Measurements from ENCODE around the gene CLEC3B. TPM values are rescaled to one million over a fixed set of nuclear protein-coding genes. Genes with fewer than 3 reads are reported as not detected.

CLEC3B gene
- total and polyA plus RNA-seq, 2 donors (not counting 1 experiment from before 2014, with no cell fraction given) = 0.82 TPM; not detected in 1

DNA sequence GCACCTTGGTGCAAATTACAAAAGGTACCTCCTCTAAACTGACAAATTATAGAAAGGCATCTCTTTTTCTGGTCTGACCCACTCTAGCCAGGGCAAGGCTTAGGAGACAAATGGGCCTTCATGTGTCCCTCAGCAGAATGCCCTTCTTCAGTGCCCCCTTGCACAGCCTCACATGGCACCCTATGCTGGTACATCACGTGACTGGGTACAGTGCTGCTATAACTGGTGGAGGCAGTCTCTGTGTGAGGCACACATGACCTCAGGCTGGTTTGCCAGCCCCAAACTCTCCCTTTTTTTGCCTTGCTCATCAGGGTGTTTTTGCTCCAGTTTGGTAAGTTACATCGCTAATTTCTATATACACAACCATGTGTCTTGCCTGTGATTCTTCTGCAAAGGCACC is 3.1 kb downstream of the CLEC3B start:
- Histone ChIP-seq H3K27me3 (replicated peaks in 1 of 4; ENCODE audit: control extremely low read depth in 1 of 4, control insufficient read depth in 3 of 4, insufficient read depth in 4 of 4, low read length in 3 of 4) (peaks cover 0 to 28% (median 5%) of the 10 kb centered on the region in 4 experiments), H3K79me2 (ENCODE audit: control insufficient read depth, insufficient read depth, low read length) (no peaks in the 10 kb centered on the region), H2AFZ (ENCODE audit: insufficient read depth, low read depth, low read length, poor library complexity, severe bottlenecking) (no peak overlapping the region), H3K4me2 (replicated peaks; ENCODE audit: low read depth, low read length, poor library complexity, severe bottlenecking) (no peak overlapping the region), H3K9me3 (ENCODE audit: control extremely low read depth in 1 of 3, control insufficient read depth in 2 of 3, insufficient read depth in 1 of 3, low read length in 2 of 3) (no peaks in the 10 kb centered on the region), H3K27ac (ENCODE audit: low read length in 2 of 2) (no peak overlapping the region), H4K20me1 (ENCODE audit: control insufficient read depth, insufficient read depth, low read length, poor library complexity, severe bottlenecking) (no peaks in the 10 kb centered on the region), H3K4me1 (ENCODE audit: control insufficient read depth in 2 of 2, insufficient read depth in 2 of 2, low read length in 2 of 2) (no peaks in the 10 kb centered on the region), H3K4me3 (ENCODE audit: control extremely low read depth in 1 of 5, extremely low read depth in 1 of 5, insufficient read depth in 1 of 5, low read depth in 2 of 5, low read length in 4 of 5) (no peak overlapping the region), H3K36me3 (replicated peaks in 1 of 2; ENCODE audit: control extremely low read depth in 1 of 2, control insufficient read depth in 1 of 2, extremely low read depth in 1 of 2, insufficient read depth in 2 of 2, low read length in 1 of 2) (no peaks in the 10 kb centered on the region), H3K9ac (ENCODE audit: low read length) (no peak overlapping the region)
- H3K4me1 Mint-ChIP-seq = peaks cover 1% of the 10 kb centered on the region
- no peak for TF ChIP-seq EZH2 (IDR thresholded peaks at IDR 0.05; ENCODE audit: borderline replicate concordance, insufficient read depth, low read depth, low read length, poor library complexity, severe bottlenecking)
- TF ChIP-seq, protein P1, sequence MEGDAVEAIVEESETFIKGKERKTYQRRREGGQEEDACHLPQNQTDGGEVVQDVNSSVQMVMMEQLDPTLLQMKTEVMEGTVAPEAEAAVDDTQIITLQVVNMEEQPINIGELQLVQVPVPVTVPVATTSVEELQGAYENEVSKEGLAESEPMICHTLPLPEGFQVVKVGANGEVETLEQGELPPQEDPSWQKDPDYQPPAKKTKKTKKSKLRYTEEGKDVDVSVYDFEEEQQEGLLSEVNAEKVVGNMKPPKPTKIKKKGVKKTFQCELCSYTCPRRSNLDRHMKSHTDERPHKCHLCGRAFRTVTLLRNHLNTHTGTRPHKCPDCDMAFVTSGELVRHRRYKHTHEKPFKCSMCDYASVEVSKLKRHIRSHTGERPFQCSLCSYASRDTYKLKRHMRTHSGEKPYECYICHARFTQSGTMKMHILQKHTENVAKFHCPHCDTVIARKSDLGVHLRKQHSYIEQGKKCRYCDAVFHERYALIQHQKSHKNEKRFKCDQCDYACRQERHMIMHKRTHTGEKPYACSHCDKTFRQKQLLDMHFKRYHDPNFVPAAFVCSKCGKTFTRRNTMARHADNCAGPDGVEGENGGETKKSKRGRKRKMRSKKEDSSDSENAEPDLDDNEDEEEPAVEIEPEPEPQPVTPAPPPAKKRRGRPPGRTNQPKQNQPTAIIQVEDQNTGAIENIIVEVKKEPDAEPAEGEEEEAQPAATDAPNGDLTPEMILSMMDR (IDR thresholded peaks at IDR 0.05) = no peak
- no peak overlapping the region for H3K4me3 Mint-ChIP-seq
- DNase-seq (no peak), ATAC-seq (ENCODE audit: low read depth) (no peak)
- H3K27ac Mint-ChIP-seq = no peak overlapping the region
- ChIA-PET POLR2A (no interaction called here), CTCF (interaction anchor here (2.1 kb wide), 1 partner anchor 8 kb away, joined by 11 read pairs; no protein-coding TSS in a partner anchor)
- H3K27me3 Mint-ChIP-seq = peaks cover 11% of the 10 kb centered on the region
- intact Hi-C loops (cut with micrococcal nuclease) = no loop called here
- 40% methylated on average over 1 of the region's 2 CpGs for WGBS (ENCODE audit: insufficient coverage)
- H3K9me3 Mint-ChIP-seq (ENCODE audit: insufficient read depth) = no peaks in the 10 kb centered on the region

DNA sequence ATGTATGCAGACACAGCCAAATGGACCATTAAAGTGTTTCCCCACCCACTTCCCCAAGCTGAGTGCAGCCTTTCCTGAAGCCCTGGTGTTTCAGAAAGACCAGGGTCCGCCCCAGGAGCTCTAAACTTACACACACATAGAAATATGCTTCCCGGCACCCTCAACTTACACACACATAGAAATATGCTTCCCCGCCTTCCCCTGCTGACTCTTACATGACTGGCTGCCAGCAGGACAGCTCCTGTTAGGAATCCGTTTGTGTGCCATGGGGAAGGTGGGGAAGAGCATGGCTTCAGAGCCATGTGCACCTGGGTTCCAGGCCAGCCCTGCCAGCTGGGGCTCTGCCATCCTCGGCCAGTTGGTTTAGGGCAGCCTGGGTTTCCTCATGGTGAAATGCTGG is 3.6 kb downstream of the CLEC3B start:
- CTCF ChIA-PET = interaction anchor here (1.1 kb wide), 1 partner anchor 11 kb away, joined by 3 read pairs; no protein-coding TSS in a partner anchor
- Histone ChIP-seq H3K4me3 (ENCODE audit: control extremely low read depth in 1 of 5, extremely low read depth in 1 of 5, insufficient read depth in 1 of 5, low read depth in 2 of 5, low read length in 4 of 5) (no peak overlapping the region), H2AFZ (ENCODE audit: insufficient read depth, low read depth, low read length, poor library complexity, severe bottlenecking) (no peak overlapping the region), H4K20me1 (ENCODE audit: control insufficient read depth, insufficient read depth, low read length, poor library complexity, severe bottlenecking) (no peaks in the 10 kb centered on the region), H3K27ac (ENCODE audit: low read length in 2 of 2) (no peak overlapping the region), H3K79me2 (ENCODE audit: control insufficient read depth, insufficient read depth, low read length) (no peaks in the 10 kb centered on the region), H3K9me3 (ENCODE audit: control extremely low read depth in 1 of 3, control insufficient read depth in 2 of 3, insufficient read depth in 1 of 3, low read length in 2 of 3) (no peaks in the 10 kb centered on the region), H3K9ac (ENCODE audit: low read length) (no peak overlapping the region), H3K27me3 (replicated peaks in 1 of 4; ENCODE audit: control extremely low read depth in 1 of 4, control insufficient read depth in 3 of 4, insufficient read depth in 4 of 4, low read length in 3 of 4) (peaks cover 0 to 30% (median 5%) of the 10 kb centered on the region in 4 experiments), H3K4me1 (ENCODE audit: control insufficient read depth in 2 of 2, insufficient read depth in 2 of 2, low read length in 2 of 2) (peaks cover under 1 to 1% of the 10 kb centered on the region in 2 donors), H3K36me3 (replicated peaks in 1 of 2; ENCODE audit: control extremely low read depth in 1 of 2, control insufficient read depth in 1 of 2, extremely low read depth in 1 of 2, insufficient read depth in 2 of 2, low read length in 1 of 2) (no peaks in the 10 kb centered on the region), H3K4me2 (replicated peaks; ENCODE audit: low read depth, low read length, poor library complexity, severe bottlenecking) (no peak overlapping the region)
- 86% methylated on average over 3 of the region's 5 CpGs for WGBS (ENCODE audit: insufficient coverage)
- no peaks in the 10 kb centered on the region for H3K9me3 Mint-ChIP-seq (ENCODE audit: insufficient read depth)
- peaks cover 5% of the 10 kb centered on the region for H3K4me1 Mint-ChIP-seq
- H3K27ac Mint-ChIP-seq = no peak overlapping the region
- ATAC-seq (ENCODE audit: low read depth) = no peak
- H3K27me3 Mint-ChIP-seq = peaks cover 11% of the 10 kb centered on the region
- TF ChIP-seq, protein P1 (IDR thresholded peaks at IDR 0.05) = no peak
- no peak for TF ChIP-seq EZH2 (IDR thresholded peaks at IDR 0.05; ENCODE audit: borderline replicate concordance, insufficient read depth, low read depth, low read length, poor library complexity, severe bottlenecking)
- POLR2A ChIA-PET = no interaction called here
- no peak overlapping the region for H3K4me3 Mint-ChIP-seq
- no peak for DNase-seq
- intact Hi-C loops (cut with micrococcal nuclease) = no loop called here

All from B cell (primary cell).